ENCODE results near the gene ANKRD28. TPM values are rescaled to one million over a fixed set of nuclear protein-coding genes. Genes with fewer than 3 reads are reported as not detected.
"Not testable (repeated sequence)": the region's sequence is repeated elsewhere in the genome, so short reads cannot be mapped to it uniquely, and the experiment has no call there.

The ANKRD28 gene
- total and polyA plus RNA-seq, 2 of the 13 experiments (the other 11 are each of a cell fraction or from before 2014, with no cell fraction given), result 21.0 to 28.9 TPM

DNA sequence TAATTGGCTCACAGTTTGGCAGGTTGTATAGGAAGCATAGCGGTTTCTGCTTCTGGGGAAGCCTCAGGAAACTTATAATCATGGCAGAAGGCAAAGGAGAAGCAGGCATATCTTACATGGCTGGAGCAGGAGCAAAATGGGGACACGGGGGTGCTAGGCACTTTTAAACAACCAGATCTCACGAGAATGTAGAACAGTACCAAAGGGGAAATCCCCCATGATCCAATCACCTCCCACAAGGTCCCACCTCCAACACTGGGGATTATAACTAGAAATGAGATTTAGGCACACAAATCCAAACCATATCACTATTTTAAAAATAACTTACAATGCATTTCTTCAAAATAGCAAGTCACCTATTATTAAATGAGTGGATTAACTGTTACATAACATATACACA is 47.1 kb upstream of the ANKRD28 start (continued):
- TF ChIP-seq ZNF672 (CRISPR knock-in tag; IDR thresholded peaks at IDR 0.05), result no peak

DNA sequence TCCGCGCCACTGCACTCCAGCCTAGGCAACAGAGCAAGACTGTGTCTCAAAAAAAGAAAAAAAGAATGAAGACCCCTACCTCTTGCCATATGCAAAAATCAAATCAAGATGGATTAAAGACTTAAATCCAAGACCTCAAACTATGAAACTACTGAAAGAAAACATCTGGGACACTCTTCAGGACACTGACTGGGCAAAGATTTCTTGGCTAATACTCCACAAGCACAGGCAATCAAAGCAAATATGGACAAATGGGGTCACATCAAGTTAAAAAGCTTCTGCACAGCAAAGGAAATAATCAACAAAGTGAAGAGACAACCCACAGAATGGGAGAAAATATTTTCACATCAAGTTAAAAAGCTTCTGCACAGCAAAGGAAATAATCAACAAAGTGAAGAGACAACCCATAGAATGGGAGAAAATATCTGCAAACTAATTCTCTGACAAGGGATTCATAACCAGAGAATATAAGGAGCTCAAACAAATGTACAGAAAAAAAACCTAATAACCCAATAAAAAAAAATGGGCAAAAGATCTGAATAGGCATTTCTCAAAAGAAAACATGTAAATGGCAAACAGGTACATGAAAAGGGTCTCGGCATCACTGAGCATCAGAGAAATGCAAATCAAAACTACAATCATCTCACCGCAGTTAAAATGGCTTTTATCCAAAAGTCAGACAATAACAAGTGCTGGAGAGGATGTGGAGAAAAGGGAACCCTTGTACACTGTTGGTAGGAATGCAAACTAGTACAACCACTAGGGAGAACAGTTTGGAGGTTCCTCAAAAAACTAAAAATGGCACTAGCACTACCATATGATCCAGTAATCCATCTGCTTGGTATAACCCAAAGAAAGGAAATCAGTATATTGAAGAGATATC is 43.6 kb upstream of the ANKRD28 start:
- Histone ChIP-seq H3K79me2 (ENCODE audit: insufficient read depth, low read length) (peaks cover 91% of the 10 kb centered on the region), H4K20me1 (ENCODE audit: insufficient read depth, low read length) (peaks cover 18% of the 10 kb centered on the region)
- ATAC-seq; CTCF ChIA-PET (ENCODE audit: low intra/inter-chr PET ratio, low total read pairs); H3K4me3 ChIP-seq (replicated peaks in 1 of 3; ENCODE audit: insufficient read depth in 1 of 3, low read depth in 2 of 3, low read length in 3 of 3); H3K4me2 ChIP-seq (ENCODE audit: low read depth, low read length); BruUV-seq (replicated peaks); H2AFZ ChIP-seq (ENCODE audit: low read length); in situ Hi-C loops (cut with HindIII; ENCODE audit: extremely low pct_ligation_motif_present, low pct_unique_long_range_greater_than_20kb); H3K4me1 ChIP-seq (ENCODE audit: insufficient read depth, low read length); H3K9ac ChIP-seq (ENCODE audit: insufficient read depth, low read depth, low read length); H3K27me3 ChIP-seq (ENCODE audit: control insufficient read depth in 1 of 2, insufficient read depth in 2 of 2, low read length in 2 of 2); DNase-seq (ENCODE audit: low spot score); H3K36me3 ChIP-seq (replicated peaks in 1 of 2; ENCODE audit: control insufficient read depth in 1 of 2, insufficient read depth in 2 of 2, low read length in 2 of 2); POLR2A ChIA-PET; intact Hi-C loops (cut with micrococcal nuclease; ENCODE audit: unreplicated experiment); H3K9me3 ChIP-seq (ENCODE audit: low read length); FAIRE-seq; H3K27ac ChIP-seq (ENCODE audit: extremely low read length, insufficient read depth, low read length): not testable (repeated sequence)
- WGBS (ENCODE audit: low lambda C conversion rate), result 97% methylated on average over 4 of the region's 4 CpGs

DNA sequence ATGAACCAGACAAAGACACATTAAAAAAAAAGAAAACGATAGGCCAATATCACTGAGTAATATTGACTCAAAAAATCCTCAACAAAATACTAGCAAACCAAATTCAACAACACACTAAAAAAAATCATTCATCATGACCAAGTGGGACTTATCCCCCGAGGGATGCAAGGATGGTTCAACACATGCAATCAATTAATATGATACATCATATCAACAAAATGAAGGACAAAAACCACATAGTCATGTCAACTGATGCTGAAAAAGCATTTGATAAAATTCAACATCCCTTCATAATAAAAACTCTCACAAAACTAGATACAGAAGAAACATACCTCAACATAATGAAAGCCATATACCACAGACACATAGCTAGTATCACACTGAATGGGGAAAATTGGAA is 41.8 kb upstream of the ANKRD28 start:
- FAIRE-seq (no peak), DNase-seq (ENCODE audit: low spot score) (no peak), ATAC-seq (no peak)
- Histone ChIP-seq H3K36me3 (replicated peaks in 1 of 2; ENCODE audit: control insufficient read depth in 1 of 2, insufficient read depth in 2 of 2, low read length in 2 of 2) (no peaks in the 10 kb centered on the region), H3K9ac (ENCODE audit: insufficient read depth, low read depth, low read length) (no peak overlapping the region), H3K4me3 (replicated peaks in 1 of 3; ENCODE audit: insufficient read depth in 1 of 3, low read depth in 2 of 3, low read length in 3 of 3) (no peak overlapping the region), H3K4me1 (ENCODE audit: insufficient read depth, low read length) (no peaks in the 10 kb centered on the region), H3K4me2 (ENCODE audit: low read depth, low read length) (no peak overlapping the region), H3K9me3 (ENCODE audit: low read length) (0 out of 2 replicates have a peak, but pooled peaks cover 4% of the 10 kb centered on the region), H3K27ac (ENCODE audit: extremely low read length, insufficient read depth, low read length) (no peak overlapping the region), H4K20me1 (ENCODE audit: insufficient read depth, low read length) (peaks cover 15% of the 10 kb centered on the region), H3K27me3 (ENCODE audit: control insufficient read depth in 1 of 2, insufficient read depth in 2 of 2, low read length in 2 of 2) (no peaks in the 10 kb centered on the region), H2AFZ (ENCODE audit: low read length) (no peak overlapping the region), H3K79me2 (ENCODE audit: insufficient read depth, low read length) (peaks cover 90% of the 10 kb centered on the region)
- intact Hi-C loops (cut with micrococcal nuclease; ENCODE audit: unreplicated experiment), result no loop called here
- CTCF ChIA-PET (ENCODE audit: low intra/inter-chr PET ratio, low total read pairs), result no interaction called here
- POLR2A ChIA-PET, result no interaction called here
- WGBS (ENCODE audit: low lambda C conversion rate), result 96% methylated on average over 2 of the region's 2 CpGs
- BruUV-seq (replicated peaks), result no TSS peak
- in situ Hi-C loops (cut with HindIII; ENCODE audit: extremely low pct_ligation_motif_present, low pct_unique_long_range_greater_than_20kb), result no loop called here
- no peak for TF ChIP-seq SP140L (CRISPR knock-in tag; IDR thresholded peaks at IDR 0.05; ENCODE audit: borderline replicate concordance)
- TF ChIP-seq DNMT3B (CRISPR knock-in tag; conservative IDR thresholded peaks at IDR 0.05), result no peak
- no peak for TF ChIP-seq ZNF776 (CRISPR knock-in tag; IDR thresholded peaks at IDR 0.05)
- TF ChIP-seq ETV5 (CRISPR knock-in tag; IDR thresholded peaks at IDR 0.05; ENCODE audit: borderline replicate concordance), result no peak
- TF ChIP-seq, protein P1, sequence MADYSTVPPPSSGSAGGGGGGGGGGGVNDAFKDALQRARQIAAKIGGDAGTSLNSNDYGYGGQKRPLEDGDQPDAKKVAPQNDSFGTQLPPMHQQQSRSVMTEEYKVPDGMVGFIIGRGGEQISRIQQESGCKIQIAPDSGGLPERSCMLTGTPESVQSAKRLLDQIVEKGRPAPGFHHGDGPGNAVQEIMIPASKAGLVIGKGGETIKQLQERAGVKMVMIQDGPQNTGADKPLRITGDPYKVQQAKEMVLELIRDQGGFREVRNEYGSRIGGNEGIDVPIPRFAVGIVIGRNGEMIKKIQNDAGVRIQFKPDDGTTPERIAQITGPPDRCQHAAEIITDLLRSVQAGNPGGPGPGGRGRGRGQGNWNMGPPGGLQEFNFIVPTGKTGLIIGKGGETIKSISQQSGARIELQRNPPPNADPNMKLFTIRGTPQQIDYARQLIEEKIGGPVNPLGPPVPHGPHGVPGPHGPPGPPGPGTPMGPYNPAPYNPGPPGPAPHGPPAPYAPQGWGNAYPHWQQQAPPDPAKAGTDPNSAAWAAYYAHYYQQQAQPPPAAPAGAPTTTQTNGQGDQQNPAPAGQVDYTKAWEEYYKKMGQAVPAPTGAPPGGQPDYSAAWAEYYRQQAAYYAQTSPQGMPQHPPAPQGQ (CRISPR knock-in tag; IDR thresholded peaks at IDR 0.05; ENCODE audit: borderline replicate concordance), result no peak
- TF ChIP-seq, protein P2, sequence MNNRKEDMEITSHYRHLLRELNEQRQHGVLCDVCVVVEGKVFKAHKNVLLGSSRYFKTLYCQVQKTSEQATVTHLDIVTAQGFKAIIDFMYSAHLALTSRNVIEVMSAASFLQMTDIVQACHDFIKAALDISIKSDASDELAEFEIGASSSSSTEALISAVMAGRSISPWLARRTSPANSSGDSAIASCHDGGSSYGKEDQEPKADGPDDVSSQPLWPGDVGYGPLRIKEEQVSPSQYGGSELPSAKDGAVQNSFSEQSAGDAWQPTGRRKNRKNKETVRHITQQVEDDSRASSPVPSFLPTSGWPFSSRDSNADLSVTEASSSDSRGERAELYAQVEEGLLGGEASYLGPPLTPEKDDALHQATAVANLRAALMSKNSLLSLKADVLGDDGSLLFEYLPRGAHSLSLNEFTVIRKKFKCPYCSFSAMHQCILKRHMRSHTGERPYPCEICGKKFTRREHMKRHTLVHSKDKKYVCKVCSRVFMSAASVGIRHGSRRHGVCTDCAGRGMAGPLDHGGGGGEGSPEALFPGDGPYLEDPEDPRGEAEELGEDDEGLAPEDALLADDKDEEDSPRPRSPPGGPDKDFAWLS (CRISPR knock-in tag; IDR thresholded peaks at IDR 0.05; ENCODE audit: borderline replicate concordance), result no peak
- no peak for TF ChIP-seq ZEB1 (IDR thresholded peaks at IDR 0.05; ENCODE audit: insufficient replicate concordance, low read depth)
- TF ChIP-seq, protein P3, sequence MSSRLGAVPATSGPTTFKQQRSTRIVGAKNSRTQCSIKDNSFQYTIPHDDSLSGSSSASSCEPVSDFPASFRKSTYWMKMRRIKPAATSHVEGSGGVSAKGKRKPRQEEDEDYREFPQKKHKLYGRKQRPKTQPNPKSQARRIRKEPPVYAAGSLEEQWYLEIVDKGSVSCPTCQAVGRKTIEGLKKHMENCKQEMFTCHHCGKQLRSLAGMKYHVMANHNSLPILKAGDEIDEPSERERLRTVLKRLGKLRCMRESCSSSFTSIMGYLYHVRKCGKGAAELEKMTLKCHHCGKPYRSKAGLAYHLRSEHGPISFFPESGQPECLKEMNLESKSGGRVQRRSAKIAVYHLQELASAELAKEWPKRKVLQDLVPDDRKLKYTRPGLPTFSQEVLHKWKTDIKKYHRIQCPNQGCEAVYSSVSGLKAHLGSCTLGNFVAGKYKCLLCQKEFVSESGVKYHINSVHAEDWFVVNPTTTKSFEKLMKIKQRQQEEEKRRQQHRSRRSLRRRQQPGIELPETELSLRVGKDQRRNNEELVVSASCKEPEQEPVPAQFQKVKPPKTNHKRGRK (CRISPR knock-in tag; IDR thresholded peaks at IDR 0.05), result no peak
- no peak for TF ChIP-seq ZC3H13 (CRISPR knock-in tag; IDR thresholded peaks at IDR 0.05)

Data from HepG2 (cell line).